Peyer's patch (tissue), 4 donors: ENCODE results near the gene ZNF792. TPM values are rescaled to one million over a fixed set of nuclear protein-coding genes. Genes with fewer than 3 reads are reported as not detected.
A peak's percentile ranks its signal among the peaks of the same experiment; 100 is the strongest.

Experiments used
- DNase-seq, 3 donors: peaks; one replicate each; pipeline ENCODE4 v3.0.0-alpha.2; 2017 to 2019
- H3K27ac ChIP-seq, 4 donors: fragments of 200-600 bp; sonication (generic); one replicate each; pipeline ENCODE4 v1.5.1; 2016 to 2019
- H3K27me3 ChIP-seq, 2 donors: fragments of 200-600 bp; sonication (generic); one replicate each; pipeline ENCODE4 v1.5.1; 2019
- H3K36me3 ChIP-seq, 3 donors: fragments of 200-600 bp; sonication (generic); one replicate each; pipeline ENCODE4 v1.5.1; 2016 to 2019
- H3K4me1 ChIP-seq, 4 donors: fragments of 200-600 bp; sonication (generic); one replicate each; pipeline ENCODE4 v1.5.1; 2016 to 2019
- H3K4me3 ChIP-seq, 4 donors: fragments of 200-600 bp; sonication (generic); 1 replicate in 3 of 4; 2 replicates in 1 of 4; pipeline ENCODE4 v1.5.1; 2016 to 2019; ENCODE audit warnings: mild to moderate bottlenecking in 1 of 4
- H3K9me3 ChIP-seq, 4 donors: fragments of 200-600 bp; sonication (generic); one replicate each; pipeline ENCODE4 v1.5.1; 2016 to 2019; ENCODE audit warnings: mild to moderate bottlenecking in 1 of 4
- POLR2A ChIP-seq, 2 donors: fragments of 450-650 bp; IDR thresholded peaks; one replicate each; pipeline ENCODE4 v1.5.1; 2017; ENCODE audit warnings: antibody characterized with exemption in 2 of 2, mild to moderate bottlenecking in 2 of 2, moderate library complexity in 2 of 2
- total RNA-seq, 4 donors: library from RNA; depleted of rRNA; stranded (reverse); fragments of >200 nt; gene quantifications; one replicate each; pipeline ENCODE4 v1.1.0, GENCODE V29; 2016
- TF ChIP-seq, protein P1 (sequence below), 6 experiments: fragments of 450-650 bp in 4 of 6; fragments of 200-600 bp in 2 of 6; sonication (generic) in 1 of 6; IDR thresholded peaks; one replicate each; pipeline ENCODE4 v1.5.1; 2017 to 2019; ENCODE audit warnings: antibody characterized with exemption in 6 of 6, mild to moderate bottlenecking in 3 of 6, moderate library complexity in 1 of 6

The ZNF792 gene
- total RNA-seq, 4 donors from 2014 or later, result 7.0 to 15.7 (median 7.4) TPM

- no peak for DNase-seq
- Histone ChIP-seq H3K27me3 (no peaks in the 10 kb centered on the region), H3K36me3 (peaks cover 0 to 35% (median 13%) of the 10 kb centered on the region in 3 donors), H3K4me1 (peaks cover 0 to 11% (median 0%) of the 10 kb centered on the region in 4 donors), H3K27ac (peak overlapping the region; percentile 41 to 82 (median 76)), H3K4me3 (peak overlapping the region; percentile 62 to 91 (median 84)), H3K9me3 (peaks cover 0 to 39% (median 23%) of the 10 kb centered on the region in 4 donors)
- TF ChIP-seq, protein P1, sequence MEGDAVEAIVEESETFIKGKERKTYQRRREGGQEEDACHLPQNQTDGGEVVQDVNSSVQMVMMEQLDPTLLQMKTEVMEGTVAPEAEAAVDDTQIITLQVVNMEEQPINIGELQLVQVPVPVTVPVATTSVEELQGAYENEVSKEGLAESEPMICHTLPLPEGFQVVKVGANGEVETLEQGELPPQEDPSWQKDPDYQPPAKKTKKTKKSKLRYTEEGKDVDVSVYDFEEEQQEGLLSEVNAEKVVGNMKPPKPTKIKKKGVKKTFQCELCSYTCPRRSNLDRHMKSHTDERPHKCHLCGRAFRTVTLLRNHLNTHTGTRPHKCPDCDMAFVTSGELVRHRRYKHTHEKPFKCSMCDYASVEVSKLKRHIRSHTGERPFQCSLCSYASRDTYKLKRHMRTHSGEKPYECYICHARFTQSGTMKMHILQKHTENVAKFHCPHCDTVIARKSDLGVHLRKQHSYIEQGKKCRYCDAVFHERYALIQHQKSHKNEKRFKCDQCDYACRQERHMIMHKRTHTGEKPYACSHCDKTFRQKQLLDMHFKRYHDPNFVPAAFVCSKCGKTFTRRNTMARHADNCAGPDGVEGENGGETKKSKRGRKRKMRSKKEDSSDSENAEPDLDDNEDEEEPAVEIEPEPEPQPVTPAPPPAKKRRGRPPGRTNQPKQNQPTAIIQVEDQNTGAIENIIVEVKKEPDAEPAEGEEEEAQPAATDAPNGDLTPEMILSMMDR (IDR thresholded peaks at IDR 0.05), result no peak
- TF ChIP-seq POLR2A (IDR thresholded peaks at IDR 0.05), result no peak
Observed at GRCh38 chr19:34962687-34963572, 1.1 kb downstream of the ZNF792 start.

- peaks cover 0 to 44% (median 14%) of the 10 kb centered on the region in 3 donors for H3K36me3 ChIP-seq
- H3K27me3 ChIP-seq, result no peaks in the 10 kb centered on the region
- H3K4me3 ChIP-seq, result peak overlapping the region in 3 of 4 donors; percentile 4 to 91 (median 79)
- peaks cover 0 to 48% (median 27%) of the 10 kb centered on the region in 4 donors for H3K9me3 ChIP-seq
- H3K4me1 ChIP-seq, result peaks cover 0 to 11% (median 0%) of the 10 kb centered on the region in 4 donors
- peak in 1 of 3 donors; percentile 59 for DNase-seq
- no peak for TF ChIP-seq POLR2A (IDR thresholded peaks at IDR 0.05)
- TF ChIP-seq, protein P1 (IDR thresholded peaks at IDR 0.05), result no peak
- peak overlapping the region in 2 of 4 donors; percentile 73 to 78 for H3K27ac ChIP-seq
Observed at GRCh38 chr19:34961775-34962686, 2.0 kb downstream of the ZNF792 start.

GRCh38 chr19:34960940-34961679 lies 2.9 kb downstream of the ZNF792 start:
- no peak overlapping the region for H3K27ac ChIP-seq
- peaks cover 0 to 46% (median 14%) of the 10 kb centered on the region in 3 donors for H3K36me3 ChIP-seq
- H3K9me3 ChIP-seq, result peaks cover 0 to 57% (median 30%) of the 10 kb centered on the region in 4 donors
- no peaks in the 10 kb centered on the region for H3K27me3 ChIP-seq
- H3K4me3 ChIP-seq, result no peak overlapping the region
- no peak for DNase-seq
- H3K4me1 ChIP-seq, result peaks cover 0 to 11% (median 0%) of the 10 kb centered on the region in 4 donors
- TF ChIP-seq, protein P1 (IDR thresholded peaks at IDR 0.05), result no peak
- no peak for TF ChIP-seq POLR2A (IDR thresholded peaks at IDR 0.05)

GRCh38 chr19:34960103-34960805 lies 3.8 kb downstream of the ZNF792 start:
- Histone ChIP-seq H3K9me3 (peaks cover 0 to 65% (median 30%) of the 10 kb centered on the region in 4 donors), H3K4me1 (peaks cover 0 to 11% (median 0%) of the 10 kb centered on the region in 4 donors), H3K36me3 (peaks cover 0 to 51% (median 14%) of the 10 kb centered on the region in 3 donors), H3K27ac (no peak overlapping the region), H3K27me3 (no peaks in the 10 kb centered on the region), H3K4me3 (no peak overlapping the region)
- TF ChIP-seq, protein P1 (IDR thresholded peaks at IDR 0.05), result no peak
- no peak for TF ChIP-seq POLR2A (IDR thresholded peaks at IDR 0.05)
- DNase-seq, result no peak
